NAMALWA (cell line): ENCODE data around the gene ACSS1.

Source experiments
- DNase-seq: peaks from one replicate; pipeline ENCODE4 v3.0.0-alpha.2; 2015; ENCODE audit warnings: low spot score

The ACSS1 gene

GRCh38 chr20:24992487-24993205, 65.3 kb downstream of the ACSS1 start, which contains the start of gene APMAP:
Gene APMAP, minus strand, starts transcription at chr20:24992751. Its CDS starts 63 bp downstream, at chr20:24992688.
- peak; percentile 96 for DNase-seq

GRCh38 chr20:24991897-24992486, 65.9 kb downstream of the ACSS1 start:
- peak; percentile 25 for DNase-seq

GRCh38 chr20:24990810-24991252, 67.1 kb downstream of the ACSS1 start:
- DNase-seq: no peak

GRCh38 chr20:24989162-24989561, 68.8 kb downstream of the ACSS1 start:
- DNase-seq: no peak

GRCh38 chr20:24987873-24988835, 69.8 kb downstream of the ACSS1 start:
- no peak for DNase-seq

GRCh38 chr20:24987244-24987643, 70.7 kb downstream of the ACSS1 start:
- DNase-seq: no peak

- DNase-seq: no peak
Observed at GRCh38 chr20:24986436-24987015, 71.4 kb downstream of the ACSS1 start.

- DNase-seq: no peak
Observed at GRCh38 chr20:24985802-24986201, 72.1 kb downstream of the ACSS1 start.

GRCh38 chr20:24984961-24985640, 72.8 kb downstream of the ACSS1 start:
- DNase-seq: no peak

GRCh38 chr20:24983896-24984295, 74.0 kb downstream of the ACSS1 start:
- no peak for DNase-seq

- no peak for DNase-seq
Observed at GRCh38 chr20:24981790-24982189, 76.1 kb downstream of the ACSS1 start.

GRCh38 chr20:24981282-24981681, 76.7 kb downstream of the ACSS1 start:
- no peak for DNase-seq

- no peak for DNase-seq
Observed at GRCh38 chr20:24980291-24981053, 77.5 kb downstream of the ACSS1 start.

DNA sequence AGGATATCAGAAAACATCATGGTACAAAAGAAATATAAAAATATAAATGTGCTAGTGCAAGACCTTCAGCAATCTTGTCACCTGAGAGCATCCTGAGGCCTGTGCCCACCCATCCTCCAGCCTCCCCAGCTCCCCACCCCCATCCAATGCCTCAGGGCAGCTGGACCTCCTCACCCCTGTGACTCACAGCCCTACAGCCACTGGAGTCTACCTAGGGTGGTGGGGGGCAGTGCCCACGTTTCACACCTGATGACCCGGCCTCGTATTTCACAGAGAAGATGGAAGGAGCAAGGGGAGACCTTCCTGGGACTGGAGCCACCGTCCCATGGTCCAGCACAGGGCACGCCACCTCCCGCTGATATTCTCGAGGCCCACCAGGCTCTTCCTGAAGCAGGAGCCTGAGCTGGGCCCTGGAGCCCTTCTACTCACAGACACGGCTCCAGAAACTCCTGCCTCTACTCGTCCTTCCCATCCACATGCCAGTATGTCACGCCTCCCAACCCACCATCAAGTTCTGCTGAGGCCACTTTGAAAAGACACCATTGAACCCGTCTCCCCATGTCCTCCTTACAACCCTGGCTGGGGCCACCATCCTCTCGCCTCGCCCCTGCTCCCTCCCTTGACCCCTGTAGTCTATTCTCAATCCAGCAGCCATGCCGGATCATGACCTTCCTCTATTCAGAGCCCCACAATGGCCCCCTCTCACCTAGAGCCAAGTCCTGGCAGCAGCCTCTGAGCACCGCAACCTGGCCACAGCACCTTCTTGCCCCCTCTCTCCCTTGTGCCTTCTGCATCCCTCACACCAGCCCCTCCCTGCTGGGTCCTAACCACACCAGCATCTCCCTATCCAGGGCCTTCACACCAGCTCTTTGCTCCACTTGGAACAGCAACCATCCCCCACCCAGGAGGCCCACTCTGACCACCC, 78.6 kb downstream of the ACSS1 start:
- DNase-seq: no peak

GRCh38 chr20:24978513-24978912, 79.4 kb downstream of the ACSS1 start:
- DNase-seq: no peak

GRCh38 chr20:24977797-24978196, 80.1 kb downstream of the ACSS1 start:
- DNase-seq: no peak

GRCh38 chr20:24977336-24977735, 80.6 kb downstream of the ACSS1 start:
- DNase-seq: no peak

DNA sequence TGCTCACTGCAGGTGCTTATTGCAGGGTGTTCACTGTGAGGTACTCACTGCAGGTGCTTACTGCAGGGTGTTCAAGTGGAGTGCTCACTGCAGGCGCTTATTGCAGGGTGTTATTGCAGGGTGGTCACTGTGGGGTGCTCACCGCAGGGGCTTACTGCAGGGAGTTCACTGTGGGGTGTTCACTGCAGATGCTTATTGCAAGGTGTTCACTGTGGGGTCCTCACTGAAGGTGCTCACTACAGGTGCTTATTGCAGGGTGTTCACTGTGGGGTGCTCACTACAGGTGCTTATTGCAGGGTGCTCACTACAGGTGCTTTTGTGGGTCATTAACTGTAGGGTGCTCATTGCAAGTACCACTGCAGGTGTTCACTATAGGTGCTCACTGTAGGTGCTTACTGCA, 85.6 kb downstream of the ACSS1 start:
- no peak for DNase-seq

DNA sequence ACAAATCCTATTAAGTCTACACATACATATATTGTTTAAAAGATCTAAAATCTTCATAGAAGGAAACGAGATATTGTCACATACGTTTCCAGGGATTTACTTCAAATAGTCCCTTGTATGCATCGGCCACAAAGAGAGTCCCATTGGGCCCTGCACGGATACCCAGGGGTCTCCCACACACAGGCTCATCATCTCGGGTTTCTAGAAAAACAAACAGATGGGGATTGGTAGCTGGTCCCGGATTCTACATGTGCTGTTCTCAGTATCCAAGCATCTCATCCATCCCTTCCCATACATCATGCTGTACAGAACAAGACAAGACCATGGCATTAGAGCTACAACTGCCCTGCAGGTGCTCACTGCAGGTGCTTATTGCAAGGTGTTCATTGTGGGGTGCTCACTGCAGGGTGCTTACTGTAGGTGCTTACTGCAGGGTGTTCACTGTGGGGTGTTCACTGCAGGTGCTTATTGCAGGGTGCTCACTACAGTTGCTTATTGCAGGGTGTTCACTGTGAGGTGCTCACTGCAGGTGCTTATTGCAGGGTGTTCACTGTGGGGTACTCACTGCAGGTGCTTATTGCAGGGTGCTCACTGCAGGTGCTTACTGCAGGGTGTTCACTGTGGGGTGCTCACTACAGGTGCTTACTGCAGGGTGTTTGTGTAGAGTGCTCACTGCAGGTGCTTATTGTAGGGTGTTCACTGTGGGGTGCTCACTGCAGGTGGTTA, 86.4 kb downstream of the ACSS1 start:
- no peak for DNase-seq
